Aorta (tissue), 5 donors: ENCODE measurements around the gene BCAR1. TPM values are rescaled to one million over a fixed set of nuclear protein-coding genes. Genes with fewer than 3 reads are reported as not detected.
"Not testable (repeated sequence)": the region's sequence is repeated elsewhere in the genome, so short reads cannot be mapped to it uniquely, and the experiment has no call there.

ENCODE experiments used
- ATAC-seq: fragments of 200-7000 bp; cut with Tn5 transposase; one replicate; pipeline ENCODE4 v1.9.1; 2022; ENCODE audit warnings: moderate library complexity; ENCODE audit not compliant: low FRiP score
- DNase-seq, 2 donors: peaks; one replicate each; pipeline ENCODE4 v3.0.0-alpha.2; 2020
- H3K27ac ChIP-seq, 2 donors: one replicate each; pipeline ENCODE4 v1.5.1; 2013; ENCODE audit warnings: low read length in 2 of 2, mild to moderate bottlenecking in 2 of 2, moderate library complexity in 2 of 2, control low read depth in 1 of 2, inconsistent platforms in 1 of 2, low read depth in 1 of 2
- H3K27me3 ChIP-seq, 2 donors: one replicate each; pipeline ENCODE4 v1.6.1; 2013; ENCODE audit warnings: control low read depth in 1 of 2, low read length in 1 of 2, mild to moderate bottlenecking in 1 of 2, moderate library complexity in 1 of 2; ENCODE audit not compliant: insufficient read depth in 2 of 2, control insufficient read depth in 1 of 2
- H3K36me3 ChIP-seq, 2 donors: one replicate each; pipeline ENCODE4 v1.6.1; 2013; ENCODE audit warnings: control low read depth in 1 of 2, low read length in 1 of 2, mild to moderate bottlenecking in 1 of 2; ENCODE audit not compliant: insufficient read depth in 2 of 2, control insufficient read depth in 1 of 2
- H3K4me1 ChIP-seq, 2 donors: one replicate each; pipeline ENCODE4 v1.6.1; 2013; ENCODE audit warnings: low read length in 2 of 2, control low read depth in 1 of 2, mild to moderate bottlenecking in 1 of 2, moderate library complexity in 1 of 2; ENCODE audit not compliant: insufficient read depth in 2 of 2, control insufficient read depth in 1 of 2
- H3K4me3 ChIP-seq, 2 donors: one replicate each; pipeline ENCODE4 v1.5.1; 2013; ENCODE audit warnings: low read length in 2 of 2, control low read depth in 1 of 2, mild to moderate bottlenecking in 1 of 2
- H3K9me3 ChIP-seq: one replicate; pipeline ENCODE4 v1.6.1; 2013; ENCODE audit warnings: mild to moderate bottlenecking, low read length; ENCODE audit not compliant: control insufficient read depth
- WGBS, 2 donors: extraction: QIAGEN DNeasy Blood & Tissue Kit; methylation state at CpG; one replicate each; pipeline ENCODE4 v1.1.7; 2013; 5-methylcytosine and 5-hydroxymethylcytosine counted together
- intact Hi-C, 2 donors: fragments of 100-400 bp; cut with DNase I; formaldehyde crosslinking; loops; one replicate each; pipeline versions ENCODE4 v1.14.2 to v1.15.0; 2022
- polyA plus RNA-seq, 2 donors: library from polyadenylated mRNA; stranded (reverse); fragments of 200-250 nt; gene quantifications; one replicate each; pipeline ENCODE4 v1.2.3, GENCODE V29; 2013
- total RNA-seq, 2 donors: library from RNA; stranded (reverse); fragmentation: NEBNext Ultra II Directional; extraction: Animal tissue kit (Norgen Biotek cat#: 25700); gene quantifications; one replicate each; pipeline ENCODE4 v1.2.1, GENCODE V29; 2021
- donor health status: healthy with polysubstance abuse.
- donor health status: Bipolar disorder and iron deficiency.
- donor health status: DM: no; HTN: no; CAD: no.
- donor health status: DM: no; HTN: no; CAD: no.
- donor health status: DM: yes; HTN: yes; CAD: no.

Gene BCAR1
- total and polyA plus RNA-seq, 4 donors: 28.7 to 140 (median 90.5) TPM

- 82 to 88% methylated on average over 27 of the region's 27 CpGs for WGBS, 2 donors
- ATAC-seq: no peak
- H3K27me3 ChIP-seq: no peaks in the 10 kb centered on the region
Observed at GRCh38 chr16:75208861-75209505, 42.4 kb downstream of the BCAR1 start.

GRCh38 chr16:75208242-75208825 lies 43.1 kb downstream of the BCAR1 start:
- no peak overlapping the region for H3K4me3 ChIP-seq
- intact Hi-C loops: no loop called here
- no peaks in the 10 kb centered on the region for H3K27me3 ChIP-seq
- WGBS, 2 donors: 64 to 74% methylated on average over 13 of the region's 13 CpGs
- H3K4me1 ChIP-seq: no peaks in the 10 kb centered on the region
- H3K27ac ChIP-seq: no peak overlapping the region
- no peaks in the 10 kb centered on the region for H3K9me3 ChIP-seq
- no peaks in the 10 kb centered on the region for H3K36me3 ChIP-seq
- DNase-seq (peak in 1 of 2 donors; percentile 3), ATAC-seq (no peak)

More at GRCh38 chr16:75208861-75209505, 42.4 kb downstream of the BCAR1 start:
- intact Hi-C loops: no loop called here
- H3K4me1 ChIP-seq: no peaks in the 10 kb centered on the region
- peak in 1 of 2 donors; percentile 39 for DNase-seq
- no peaks in the 10 kb centered on the region for H3K9me3 ChIP-seq
- H3K36me3 ChIP-seq: no peaks in the 10 kb centered on the region
- H3K4me3 ChIP-seq: no peak overlapping the region
- H3K27ac ChIP-seq: no peak overlapping the region

- no peaks in the 10 kb centered on the region for H3K9me3 ChIP-seq
- 89 to 96% methylated on average over 11 of the region's 11 CpGs for WGBS, 2 donors
Observed at GRCh38 chr16:75207831-75208230, 43.6 kb downstream of the BCAR1 start.

GRCh38 chr16:75206749-75207451 lies 44.5 kb downstream of the BCAR1 start, which contains the start of gene CTRB2:
TSS of gene CTRB2 (minus strand) at chr16:75207161. CDS start at chr16:75207141, 20 bp downstream.
- Histone ChIP-seq H3K36me3 (no peaks in the 10 kb centered on the region), H3K9me3 (no peaks in the 10 kb centered on the region), H3K27ac (no peak within 1 kb of the TSS), H3K4me1 (no peaks in the 10 kb centered on the region), H3K27me3 (no peaks in the 10 kb centered on the region), H3K4me3 (no peak within 1 kb of the TSS)
- peak; percentile 24 for ATAC-seq
- peak; percentile 34 to 74 for DNase-seq
- intact Hi-C loops: loop anchor here (2.0 kb wide), 1 partner anchor 18 kb away; no protein-coding TSS in a partner anchor
- WGBS, 2 donors: 86 to 88% methylated on average over 23 to 24 of the region's 24 CpGs

More at GRCh38 chr16:75207831-75208230, 43.6 kb downstream of the BCAR1 start:
- no peaks in the 10 kb centered on the region for H3K27me3 ChIP-seq
- DNase-seq (peak in 1 of 2 donors; percentile 43), ATAC-seq (no peak)
- no peaks in the 10 kb centered on the region for H3K36me3 ChIP-seq
- no peak overlapping the region for H3K4me3 ChIP-seq
- no peak overlapping the region for H3K27ac ChIP-seq
- H3K4me1 ChIP-seq: no peaks in the 10 kb centered on the region
- intact Hi-C loops: loop anchor here (2.0 kb wide), 1 partner anchor 17 kb away; no protein-coding TSS in a partner anchor

- H3K27me3 ChIP-seq, H3K36me3 ChIP-seq, H3K27ac ChIP-seq, H3K4me1 ChIP-seq, H3K4me3 ChIP-seq, H3K9me3 ChIP-seq: not testable (repeated sequence)
- intact Hi-C loops: loop anchor here (2.0 kb wide), 1 partner anchor 19 kb away; no protein-coding TSS in a partner anchor
- ATAC-seq (peak; percentile 26), DNase-seq (peak; percentile 37 to 57)
- 78 to 82% methylated on average over 17 to 19 of the region's 25 CpGs for WGBS, 2 donors
Observed at GRCh38 chr16:75205961-75206748, 45.3 kb downstream of the BCAR1 start.

GRCh38 chr16:75205438-75205837 lies 46.0 kb downstream of the BCAR1 start:
- H3K9me3 ChIP-seq, H3K36me3 ChIP-seq, H3K27me3 ChIP-seq, H3K4me3 ChIP-seq, ATAC-seq, DNase-seq, H3K27ac ChIP-seq, intact Hi-C loops, H3K4me1 ChIP-seq: not testable (repeated sequence)
- 93% methylated on average over 11 of the region's 19 CpGs; no CpG with 5 or more reads in 1 of the 2 donors for WGBS, 2 donors

- DNase-seq, H3K36me3 ChIP-seq, H3K4me3 ChIP-seq, H3K4me1 ChIP-seq, H3K27me3 ChIP-seq, H3K9me3 ChIP-seq, ATAC-seq, intact Hi-C loops, H3K27ac ChIP-seq: not testable (repeated sequence)
- no CpG with 5 or more reads among the region's 20 CpGs for WGBS, 2 donors
Observed at GRCh38 chr16:75204905-75205304, 46.5 kb downstream of the BCAR1 start.

GRCh38 chr16:75204410-75204758 lies 47.0 kb downstream of the BCAR1 start:
- 96% methylated on average over 4 to 6 of the region's 6 CpGs for WGBS, 2 donors
- intact Hi-C loops: no loop called here
- DNase-seq: peak in 1 of 2 donors; percentile 67

More at GRCh38 chr16:75204410-75204758, 47.0 kb downstream of the BCAR1 start:
- Histone ChIP-seq H3K36me3 (no peaks in the 10 kb centered on the region), H3K4me1 (no peaks in the 10 kb centered on the region), H3K27ac (no peak overlapping the region), H3K9me3 (no peaks in the 10 kb centered on the region), H3K4me3 (no peak overlapping the region), H3K27me3 (no peaks in the 10 kb centered on the region)
- ATAC-seq: peak; percentile 6
